Memory B cell (primary cell): ENCODE results near the gene AGR2.

ENCODE experiments used
- ATAC-seq: fragments of 150-1000 bp; cut with Tn5 transposase; 2 replicates; pipeline ENCODE4 v1.10.0; 2021; ENCODE audit warnings: low read depth, mild to moderate bottlenecking, moderate library complexity
- DNase-seq, 2 donors: peaks; one replicate each; pipeline ENCODE4 v3.0.0; 2022; ENCODE audit warnings: low spot score in 2 of 2
- H3K27ac Mint-ChIP-seq: one replicate; pipeline ENCODE4 v1.8.0; 2022; ENCODE audit warnings: mild to moderate bottlenecking, moderate library complexity, mixed read lengths
- H3K27me3 Mint-ChIP-seq: one replicate; pipeline ENCODE4 v1.8.0; 2022; ENCODE audit warnings: mixed read lengths
- H3K36me3 Mint-ChIP-seq: one replicate; pipeline ENCODE4 v1.8.0; 2022; ENCODE audit warnings: mild to moderate bottlenecking, mixed read lengths
- H3K4me1 Mint-ChIP-seq: one replicate; pipeline ENCODE4 v1.8.0; 2022; ENCODE audit warnings: mixed read lengths
- H3K4me3 Mint-ChIP-seq: one replicate; pipeline ENCODE4 v1.8.0; 2022; ENCODE audit warnings: mild to moderate bottlenecking, moderate library complexity, mixed read lengths
- H3K9me3 Mint-ChIP-seq: one replicate; pipeline ENCODE4 v1.8.0; 2022; ENCODE audit warnings: mixed read lengths

The AGR2 gene

GRCh38 chr7:16753932-16754855 lies 50.6 kb downstream of the AGR2 start:
- no peaks in the 10 kb centered on the region for H3K27me3 Mint-ChIP-seq
- DNase-seq: peak in 1 of 2 donors; percentile 39
- H3K36me3 Mint-ChIP-seq: peaks cover 3% of the 10 kb centered on the region
- H3K9me3 Mint-ChIP-seq: no peaks in the 10 kb centered on the region
- peak overlapping the region; percentile 88 for H3K4me3 Mint-ChIP-seq
- peak; percentile 27 for ATAC-seq
- H3K27ac Mint-ChIP-seq: peak overlapping the region; percentile 79
- H3K4me1 Mint-ChIP-seq: peaks cover 33% of the 10 kb centered on the region

- DNase-seq: peak; percentile 63 to 68
- H3K9me3 Mint-ChIP-seq: no peaks in the 10 kb centered on the region
- no peaks in the 10 kb centered on the region for H3K36me3 Mint-ChIP-seq
- peak within 1 kb of the TSS; percentile 79 for H3K27ac Mint-ChIP-seq
- H3K27me3 Mint-ChIP-seq: no peaks in the 10 kb centered on the region
- peaks cover 29% of the 10 kb centered on the region for H3K4me1 Mint-ChIP-seq
- H3K4me3 Mint-ChIP-seq: peak within 1 kb of the TSS; percentile 88
- ATAC-seq: peak; percentile 86
These were observed 51.5 kb downstream of the AGR2 start, which contains the start of gene TSPAN13 for GRCh38 chr7:16753102-16753931. Gene TSPAN13, plus strand, starts transcription at chr7:16753755. Its CDS starts 213 bp downstream, at chr7:16753968.

DNA sequence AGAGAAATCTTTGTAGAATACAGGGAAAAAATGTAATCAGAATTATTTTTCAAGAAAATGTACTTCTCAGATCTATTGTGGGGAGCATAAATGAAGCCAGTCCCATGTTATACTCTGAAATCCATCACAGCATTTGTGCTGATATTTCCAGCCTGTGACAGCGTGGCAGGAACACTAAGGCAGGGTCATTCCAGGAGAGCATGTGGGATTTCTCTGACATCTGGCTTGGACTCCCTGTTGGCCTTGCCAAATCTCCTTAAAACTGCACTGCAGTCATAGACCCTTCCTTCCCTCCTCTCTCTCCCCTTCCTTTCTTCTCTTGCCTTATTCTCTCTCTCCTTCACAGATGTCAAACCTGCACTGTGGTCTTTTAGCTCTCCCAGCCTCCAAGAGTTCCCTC lies 57.7 kb downstream of the AGR2 start:
- DNase-seq: no peak
- Mint-ChIP-seq H3K4me3 (no peak overlapping the region), H3K27ac (no peak overlapping the region), H3K36me3 (no peaks in the 10 kb centered on the region), H3K9me3 (no peaks in the 10 kb centered on the region), H3K4me1 (peaks cover 4% of the 10 kb centered on the region), H3K27me3 (peaks cover 1% of the 10 kb centered on the region)
- no peak for ATAC-seq

GRCh38 chr7:16745645-16746044 lies 59.2 kb downstream of the AGR2 start:
- DNase-seq: no peak
- Mint-ChIP-seq H3K4me1 (peaks cover 4% of the 10 kb centered on the region), H3K27ac (no peak overlapping the region), H3K4me3 (no peak overlapping the region), H3K36me3 (no peaks in the 10 kb centered on the region), H3K9me3 (no peaks in the 10 kb centered on the region), H3K27me3 (peaks cover 1% of the 10 kb centered on the region)
- no peak for ATAC-seq

- Mint-ChIP-seq H3K4me1 (no peaks in the 10 kb centered on the region), H3K36me3 (no peaks in the 10 kb centered on the region), H3K27ac (no peak overlapping the region), H3K27me3 (peaks cover 1% of the 10 kb centered on the region), H3K4me3 (no peak overlapping the region), H3K9me3 (no peaks in the 10 kb centered on the region)
- DNase-seq: no peak
- ATAC-seq: no peak
These were observed 60.1 kb downstream of the AGR2 start for GRCh38 chr7:16744518-16745250.

- DNase-seq (no peak), ATAC-seq (no peak)
- Mint-ChIP-seq H3K36me3 (no peaks in the 10 kb centered on the region), H3K4me3 (no peak overlapping the region), H3K27ac (no peak overlapping the region), H3K9me3 (no peaks in the 10 kb centered on the region), H3K27me3 (peaks cover 1% of the 10 kb centered on the region), H3K4me1 (no peaks in the 10 kb centered on the region)
These were observed 61.6 kb downstream of the AGR2 start for GRCh38 chr7:16743236-16743635.

- DNase-seq (no peak), ATAC-seq (no peak)
- no peaks in the 10 kb centered on the region for H3K9me3 Mint-ChIP-seq
- H3K36me3 Mint-ChIP-seq: no peaks in the 10 kb centered on the region
- no peak overlapping the region for H3K27ac Mint-ChIP-seq
- no peak overlapping the region for H3K4me3 Mint-ChIP-seq
- H3K4me1 Mint-ChIP-seq: no peaks in the 10 kb centered on the region
- H3K27me3 Mint-ChIP-seq: no peaks in the 10 kb centered on the region
These were observed 62.3 kb downstream of the AGR2 start for GRCh38 chr7:16742547-16742946.
